ENCODE results near the gene TRMO.

The TRMO gene

GRCh38 chr9:97905228-97905627 lies 17.1 kb downstream of the TRMO start:
- TF ChIP-seq POLR2AphosphoS5 (IDR thresholded peaks at IDR 0.05; ENCODE audit: low read depth, low read length) (no peak), REST (IDR thresholded peaks at IDR 0.05; ENCODE audit: insufficient read depth in 1 of 2, low read depth in 2 of 2, low read length in 2 of 2) (no peak)

DNA sequence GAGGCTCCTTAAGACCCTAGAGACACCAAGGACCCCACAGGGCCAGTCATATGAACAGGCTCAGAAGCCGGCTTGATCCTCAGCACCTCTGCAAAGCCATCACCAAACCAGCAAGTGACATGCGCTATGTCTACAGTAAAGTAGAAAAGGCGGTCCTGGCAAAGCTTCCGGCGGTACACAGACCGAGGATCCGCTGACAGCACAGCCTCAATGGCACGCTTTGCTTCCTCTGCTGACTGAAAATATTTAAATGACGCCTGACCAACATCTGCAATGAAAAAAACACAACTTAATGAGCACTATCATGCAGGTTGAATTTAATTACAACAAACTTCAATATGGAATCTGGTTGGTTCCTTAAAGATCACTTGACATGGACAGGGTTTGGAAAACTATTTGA lies 17.6 kb downstream of the TRMO start:
- TF ChIP-seq FOXP2 (optimal IDR thresholded peaks at IDR 0.05; ENCODE audit: borderline replicate concordance, extremely low read depth, extremely low read length, insufficient read depth) (no peak), POLR2AphosphoS5 (IDR thresholded peaks at IDR 0.05; ENCODE audit: low read depth, low read length) (no peak), TAF1 (IDR thresholded peaks at IDR 0.05; ENCODE audit: borderline replicate concordance, insufficient read depth, low read length) (no peak), SIN3A (IDR thresholded peaks at IDR 0.05; ENCODE audit: borderline replicate concordance, insufficient read depth, low read length) (no peak), REST (IDR thresholded peaks at IDR 0.05; ENCODE audit: insufficient read depth in 1 of 2, low read depth in 2 of 2, low read length in 2 of 2) (no peak)

GRCh38 chr9:97903177-97903576 lies 19.1 kb downstream of the TRMO start:
- no peak for TF ChIP-seq FOXP2 (optimal IDR thresholded peaks at IDR 0.05; ENCODE audit: borderline replicate concordance, extremely low read depth, extremely low read length, insufficient read depth)
- TF ChIP-seq SIN3A (IDR thresholded peaks at IDR 0.05; ENCODE audit: borderline replicate concordance, insufficient read depth, low read length): no peak
- no peak for TF ChIP-seq TAF1 (IDR thresholded peaks at IDR 0.05; ENCODE audit: borderline replicate concordance, insufficient read depth, low read length)
- no peak for TF ChIP-seq POLR2AphosphoS5 (IDR thresholded peaks at IDR 0.05; ENCODE audit: low read depth, low read length)
- no peak for TF ChIP-seq REST (IDR thresholded peaks at IDR 0.05; ENCODE audit: insufficient read depth in 1 of 2, low read depth in 2 of 2, low read length in 2 of 2)

DNA sequence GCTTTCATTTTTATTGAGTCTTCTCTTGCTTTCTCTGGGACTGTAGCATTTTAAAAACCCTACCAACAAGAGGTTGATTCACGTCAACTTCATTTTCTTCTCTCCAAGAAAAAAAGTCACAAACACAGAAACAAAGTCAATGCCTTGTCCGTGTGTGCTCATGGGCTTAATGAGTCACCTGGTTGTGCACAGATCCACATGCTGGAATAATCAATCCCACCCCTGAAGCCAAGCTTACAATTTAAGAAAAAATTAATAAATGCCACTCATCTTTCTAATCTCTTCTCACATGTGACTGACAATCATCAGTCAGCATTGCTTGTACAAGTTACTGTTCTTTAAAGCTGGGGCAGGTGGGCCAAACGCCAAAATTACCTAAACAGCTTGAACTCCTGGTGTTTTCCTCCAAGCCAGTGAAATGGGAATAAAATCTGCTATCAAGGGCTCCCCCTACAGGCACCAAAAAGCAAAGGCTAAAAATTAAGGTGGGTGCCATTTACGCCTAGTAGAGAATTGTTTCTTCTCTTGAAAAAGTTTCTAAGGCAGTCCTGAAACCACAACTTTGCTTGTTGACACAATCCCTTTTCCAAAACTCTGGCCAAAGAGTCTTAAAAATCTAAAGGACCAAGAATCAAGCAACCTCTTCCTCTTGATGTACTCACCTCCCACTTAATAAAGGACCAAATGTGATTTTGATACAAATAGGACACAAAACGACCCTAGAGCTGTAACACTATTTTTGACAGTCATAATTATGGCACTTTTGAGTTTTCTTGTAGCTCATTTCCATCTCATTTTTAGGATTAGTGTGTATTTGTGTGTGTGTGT lies 21.3 kb downstream of the TRMO start:
- TF ChIP-seq FOXP2 (optimal IDR thresholded peaks at IDR 0.05; ENCODE audit: borderline replicate concordance, extremely low read depth, extremely low read length, insufficient read depth) (no peak), TAF1 (IDR thresholded peaks at IDR 0.05; ENCODE audit: borderline replicate concordance, insufficient read depth, low read length) (no peak)

GRCh38 chr9:97900103-97900737 lies 22.1 kb downstream of the TRMO start:
- TF ChIP-seq SIN3A (IDR thresholded peaks at IDR 0.05; ENCODE audit: borderline replicate concordance, insufficient read depth, low read length) (no peak), FOXP2 (optimal IDR thresholded peaks at IDR 0.05; ENCODE audit: borderline replicate concordance, extremely low read depth, extremely low read length, insufficient read depth) (no peak), POLR2AphosphoS5 (IDR thresholded peaks at IDR 0.05; ENCODE audit: low read depth, low read length) (no peak), TAF1 (IDR thresholded peaks at IDR 0.05; ENCODE audit: borderline replicate concordance, insufficient read depth, low read length) (no peak), REST (IDR thresholded peaks at IDR 0.05; ENCODE audit: insufficient read depth in 1 of 2, low read depth in 2 of 2, low read length in 2 of 2) (no peak)
